RCC 7860 (cell line): ENCODE results near the gene HOXC4.

Source experiments
- DNase-seq: peaks from one replicate; pipeline ENCODE4 v3.0.0-alpha.2; 2015; ENCODE audit warnings: low spot score
- FAIRE-seq: peaks from 2 replicates; lab custom pipeline; 2012; peaks lifted over from hg19 to GRCh38; lab: Jason Lieb, UNC

The HOXC4 gene

GRCh38 chr12:54015018-54015931 lies 38.4 kb upstream of the HOXC4 start:
- FAIRE-seq (no peak), DNase-seq (no peak)

GRCh38 chr12:54016051-54016450 lies 37.6 kb upstream of the HOXC4 start:
- no peak for FAIRE-seq
- no peak for DNase-seq

GRCh38 chr12:54016478-54016964 lies 37.1 kb upstream of the HOXC4 start:
- DNase-seq = peak; percentile 68

GRCh38 chr12:54017027-54017788 lies 36.4 kb upstream of the HOXC4 start:
- FAIRE-seq (no peak), DNase-seq (peak; percentile 50)

More at GRCh38 chr12:54016478-54016964, 37.1 kb upstream of the HOXC4 start:
- peak; percentile 70 for FAIRE-seq

- DNase-seq = peak; percentile 84
Measured at GRCh38 chr12:54017878-54018467, 35.7 kb upstream of the HOXC4 start.

GRCh38 chr12:54018468-54018984 lies 35.1 kb upstream of the HOXC4 start:
- no peak for FAIRE-seq
- peak; percentile 37 for DNase-seq

More at GRCh38 chr12:54017878-54018467, 35.7 kb upstream of the HOXC4 start:
- FAIRE-seq = peak; percentile 16

GRCh38 chr12:54019091-54019811 lies 34.4 kb upstream of the HOXC4 start:
- DNase-seq = no peak
- FAIRE-seq = no peak

GRCh38 chr12:54019924-54020590 lies 33.6 kb upstream of the HOXC4 start:
- no peak for FAIRE-seq
- peak; percentile 20 for DNase-seq

GRCh38 chr12:54020591-54021405 lies 32.8 kb upstream of the HOXC4 start:
- FAIRE-seq = no peak
- DNase-seq = no peak

- no peak for DNase-seq
- no peak for FAIRE-seq
Measured at GRCh38 chr12:54021432-54022013, 32.1 kb upstream of the HOXC4 start.

GRCh38 chr12:54022960-54023884 lies 30.4 kb upstream of the HOXC4 start:
- FAIRE-seq = no peak

GRCh38 chr12:54024127-54024526 lies 29.5 kb upstream of the HOXC4 start:
- no peak for FAIRE-seq
- no peak for DNase-seq

More at GRCh38 chr12:54022960-54023884, 30.4 kb upstream of the HOXC4 start:
- no peak for DNase-seq

- FAIRE-seq = no peak
- no peak for DNase-seq
Measured at GRCh38 chr12:54024581-54025305, 28.9 kb upstream of the HOXC4 start.

GRCh38 chr12:54025499-54026405 lies 27.9 kb upstream of the HOXC4 start:
- DNase-seq (no peak), FAIRE-seq (no peak)

GRCh38 chr12:54026640-54027441 lies 26.8 kb upstream of the HOXC4 start:
- DNase-seq = no peak
- FAIRE-seq = no peak
